ENCODE results near the gene SIDT1.

SIDT1 gene

GRCh38 chr3:113545594-113545993 lies 13.2 kb downstream of the SIDT1 start:
- no peak for DNase-seq (ENCODE audit: low read depth in 2 of 2)

GRCh38 chr3:113546414-113546893 lies 14.1 kb downstream of the SIDT1 start:
- DNase-seq (ENCODE audit: low read depth in 2 of 2) = no peak

- no peak for DNase-seq (ENCODE audit: low read depth in 2 of 2)
These were observed 16.1 kb downstream of the SIDT1 start for GRCh38 chr3:113548501-113548900.

- no peak for DNase-seq (ENCODE audit: low read depth in 2 of 2)
These were observed 19.5 kb downstream of the SIDT1 start for GRCh38 chr3:113551820-113552219.

GRCh38 chr3:113552851-113553250 lies 20.5 kb downstream of the SIDT1 start:
- no peak for DNase-seq (ENCODE audit: low read depth in 2 of 2)

GRCh38 chr3:113555138-113555537 lies 22.8 kb downstream of the SIDT1 start:
- no peak for DNase-seq (ENCODE audit: low read depth in 2 of 2)

GRCh38 chr3:113556316-113556945 lies 24.1 kb downstream of the SIDT1 start:
- no peak for DNase-seq (ENCODE audit: low read depth in 2 of 2)

GRCh38 chr3:113556946-113557335 lies 24.6 kb downstream of the SIDT1 start:
- no peak for DNase-seq (ENCODE audit: low read depth in 2 of 2)

GRCh38 chr3:113557374-113557773 lies 25.0 kb downstream of the SIDT1 start:
- DNase-seq (ENCODE audit: low read depth in 2 of 2) = no peak

- no peak for DNase-seq (ENCODE audit: low read depth in 2 of 2)
These were observed 26.7 kb downstream of the SIDT1 start for GRCh38 chr3:113559009-113559408.

- DNase-seq (ENCODE audit: low read depth in 2 of 2) = no peak
These were observed 27.9 kb downstream of the SIDT1 start for GRCh38 chr3:113560271-113560670.

GRCh38 chr3:113560831-113561623 lies 28.7 kb downstream of the SIDT1 start:
- no peak for DNase-seq (ENCODE audit: low read depth in 2 of 2)

GRCh38 chr3:113565555-113565954 lies 33.2 kb downstream of the SIDT1 start:
- no peak for DNase-seq (ENCODE audit: low read depth in 2 of 2)

- no peak for DNase-seq (ENCODE audit: low read depth in 2 of 2)
These were observed 37.8 kb downstream of the SIDT1 start for GRCh38 chr3:113570158-113570557.

- no peak for DNase-seq (ENCODE audit: low read depth in 2 of 2)
These were observed 39.0 kb downstream of the SIDT1 start for GRCh38 chr3:113571360-113571759.

GRCh38 chr3:113573728-113574127 lies 41.4 kb downstream of the SIDT1 start:
- no peak for DNase-seq (ENCODE audit: low read depth in 2 of 2)

- no peak for DNase-seq (ENCODE audit: low read depth in 2 of 2)
These were observed 41.9 kb downstream of the SIDT1 start for GRCh38 chr3:113574213-113574612.

GRCh38 chr3:113575206-113575605 lies 42.9 kb downstream of the SIDT1 start:
- no peak for DNase-seq (ENCODE audit: low read depth in 2 of 2)

GRCh38 chr3:113585228-113585627 lies 52.9 kb downstream of the SIDT1 start:
- DNase-seq (ENCODE audit: low read depth in 2 of 2) = no peak

- DNase-seq (ENCODE audit: low read depth in 2 of 2) = no peak
These were observed 53.4 kb downstream of the SIDT1 start for GRCh38 chr3:113585720-113586119.

GRCh38 chr3:113588806-113589205 lies 56.5 kb downstream of the SIDT1 start:
- DNase-seq (ENCODE audit: low read depth in 2 of 2) = no peak

GRCh38 chr3:113589971-113590370 lies 57.6 kb downstream of the SIDT1 start:
- DNase-seq (ENCODE audit: low read depth in 2 of 2) = no peak

GRCh38 chr3:113590983-113591382 lies 58.6 kb downstream of the SIDT1 start:
- no peak for DNase-seq (ENCODE audit: low read depth in 2 of 2)
